Heart left ventricle (tissue), 13 donors: ENCODE data around the gene BACE1-AS.

Experiments
- CTCF ChIP-seq, 12 donors: fragments of 200-600 bp; sonication (generic) in 4 of 12; IDR thresholded peaks; one replicate each; pipeline versions ENCODE4 v1.5.0 to v1.8.0; 2018 to 2022; ENCODE audit warnings: antibody characterized with exemption in 12 of 12, mild to moderate bottlenecking in 5 of 12
- POLR2A ChIP-seq, 2 donors: fragments of 450-650 bp; IDR thresholded peaks; one replicate each; pipeline ENCODE4 v1.6.1; 2017; ENCODE audit warnings: antibody characterized with exemption in 2 of 2, mild to moderate bottlenecking in 2 of 2, moderate library complexity in 2 of 2
- donor health status: ischemic (EF 13 %, LVEDD 7.1; RV severe dilation, severe dysfunction).
- donor health status: DM: no; HTN: yes; CAD: no.
- donor health status: DM: no; HTN: no; CAD: no.
- donor health status: ischemic (EF 25% LVEDD 6.9; RV normal size, moderate dysfunction).
- donor health status: ischemic (EF 25% LVEDD 5.7; RV mildly dilated, moderate dysfunction).
- donor health status: ischemic (EF 35%, LVEDD 5.7; RV mildly dilated, moderate dysfunction).
- donor health status: nonischemic (EF 11% LVEDD 7.7; RV severe dilation, severe dysfunction).
- donor health status: DM: yes; HTN: yes; CAD: no.
- donor health status: PGD.
- donor health status: ischemic (EF 29% LVEDD 5.4; RV normal size, mild dysfunction).
- donor health status: nonischemic (EF 23%, LVEDD 6.1; RV moderate dilation, normal function).

- TF ChIP-seq CTCF (IDR thresholded peaks at IDR 0.05) (no peak), POLR2A (IDR thresholded peaks at IDR 0.05) (no peak)
These were observed 11.3 kb upstream of the BACE1-AS start for GRCh38 chr11:117279711-117280376.
